AG09309 (cell line): ENCODE measurements around the gene TPBGL.

Experiments used
- DNase-seq: peaks from one replicate; pipeline ENCODE4 v3.0.0-alpha.2; 2010; ENCODE audit warnings: low read depth
- H3K4me3 ChIP-seq: 2 replicates; pipeline ENCODE4 v1.5.1; 2011; ENCODE audit warnings: mild to moderate bottlenecking, low read depth, low read length, moderate library complexity; ENCODE audit not compliant: control insufficient read depth
- CTCF ChIP-seq: IDR thresholded peaks from 2 replicates; pipeline ENCODE4 v1.5.1; 2011; ENCODE audit warnings: mild to moderate bottlenecking, low read depth, low read length, inconsistent platforms; ENCODE audit not compliant: insufficient read depth, control insufficient read depth; ENCODE audit errors: missing control alignments

The TPBGL gene

GRCh38 chr11:75264356-75264755, 23.8 kb downstream of the TPBGL start:
- no peak for TF ChIP-seq CTCF
- H3K4me3 ChIP-seq: no peak overlapping the region
- no peak for DNase-seq

- no peak overlapping the region for H3K4me3 ChIP-seq
- TF ChIP-seq CTCF: no peak
Measured at GRCh38 chr11:75264971-75265370, 24.4 kb downstream of the TPBGL start.

GRCh38 chr11:75265851-75266531, 25.4 kb downstream of the TPBGL start:
- no peak for DNase-seq
- TF ChIP-seq CTCF: no peak
- H3K4me3 ChIP-seq: no peak overlapping the region

More at GRCh38 chr11:75264971-75265370, 24.4 kb downstream of the TPBGL start:
- no peak for DNase-seq

GRCh38 chr11:75267171-75267970, 26.8 kb downstream of the TPBGL start:
- DNase-seq: no peak
- TF ChIP-seq CTCF: no peak
- H3K4me3 ChIP-seq: no peak overlapping the region

- no peak for DNase-seq
- TF ChIP-seq CTCF: no peak
- H3K4me3 ChIP-seq: no peak overlapping the region
Measured at GRCh38 chr11:75268626-75269366, 28.2 kb downstream of the TPBGL start.

GRCh38 chr11:75269367-75269660, 28.7 kb downstream of the TPBGL start:
- TF ChIP-seq CTCF: no peak
- no peak overlapping the region for H3K4me3 ChIP-seq
- no peak for DNase-seq
